HG02970 (cell line): ENCODE results near the gene PRPF38B.
A peak's percentile ranks its signal among the peaks of the same experiment; 100 is the strongest.
"Not testable (repeated sequence)": the region's sequence is repeated elsewhere in the genome, so short reads cannot be mapped to it uniquely, and the experiment has no call there.

Source experiments
- ATAC-seq: cut with Tn5 transposase; IDR thresholded peaks from one replicate; pipeline ENCODE4 v1.9.1; 2021; ENCODE audit warnings: mild to moderate bottlenecking, moderate library complexity, moderate number of reproducible peaks; ENCODE audit not compliant: unreplicated experiment, low FRiP score

The PRPF38B gene

DNA sequence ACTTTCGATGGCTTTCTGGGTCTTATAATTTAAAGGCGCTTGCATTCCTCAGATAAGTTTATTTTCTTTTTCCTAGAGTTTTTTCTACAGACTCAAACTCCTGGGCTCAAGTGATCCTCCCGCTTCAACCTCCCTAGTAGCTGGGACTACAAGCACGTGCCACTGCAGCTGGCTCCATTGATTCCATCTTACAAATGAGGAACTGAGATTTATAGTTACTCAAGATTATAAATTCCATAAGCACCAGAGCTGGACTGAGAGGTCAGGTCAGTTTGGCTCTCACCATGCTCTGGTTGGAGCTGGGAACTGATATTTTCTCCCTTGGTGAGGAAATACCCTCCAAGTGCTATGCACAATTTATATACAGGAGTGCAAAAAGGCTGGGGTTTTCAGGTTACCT is 13.4 kb upstream of the PRPF38B start:
- no peak for ATAC-seq

DNA sequence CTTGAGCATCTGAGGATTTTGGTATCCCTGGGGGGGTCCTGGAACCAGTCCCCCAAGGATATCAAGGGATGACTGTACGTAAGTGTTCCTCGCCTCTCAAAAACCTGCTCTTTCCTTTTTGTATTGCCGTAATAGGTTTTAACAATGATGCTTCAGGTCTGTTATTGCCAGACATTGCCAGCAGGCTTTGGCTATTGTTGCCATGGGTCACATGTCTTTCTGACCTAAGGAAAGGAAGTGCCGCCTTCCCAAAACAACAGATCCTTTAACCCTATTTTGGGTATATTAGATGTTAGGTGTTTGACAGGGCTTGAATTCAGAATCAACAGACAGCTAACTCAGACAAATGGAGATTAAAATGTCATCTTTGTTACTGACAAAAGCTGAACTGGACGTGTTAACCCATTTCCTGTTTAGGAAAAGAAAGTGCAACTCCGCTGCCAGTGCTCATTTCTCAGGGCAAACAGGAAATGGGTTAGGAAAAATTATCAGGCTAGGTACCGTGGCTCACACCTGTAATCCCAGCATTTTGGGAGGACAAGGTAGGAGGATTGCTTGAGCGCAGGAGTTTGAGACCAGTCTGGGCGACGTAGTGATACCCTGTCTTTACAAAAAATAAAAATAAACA is 12.4 kb upstream of the PRPF38B start:
- ATAC-seq, result no peak

- not testable (repeated sequence) for ATAC-seq
These were observed 10.4 kb upstream of the PRPF38B start for GRCh38 chr1:108681701-108682100.

DNA sequence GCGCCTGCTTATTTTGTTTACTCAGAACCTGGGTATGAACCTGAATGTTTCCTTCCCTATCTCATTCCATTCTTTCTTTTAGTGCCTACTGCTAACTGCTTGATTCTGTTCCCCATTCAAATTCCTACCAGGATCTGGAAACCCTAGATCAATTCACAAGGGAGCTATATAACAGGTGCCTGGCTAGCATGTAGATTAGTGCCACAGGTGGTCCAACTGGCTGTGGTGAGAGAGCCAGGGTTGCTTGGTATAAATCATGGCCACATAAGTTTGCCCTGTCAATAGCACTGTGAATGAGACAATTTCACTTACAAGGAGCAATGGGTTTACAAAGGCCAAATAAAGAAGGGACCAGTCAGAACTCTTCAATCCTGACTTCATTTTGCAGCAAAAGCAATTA is 6.6 kb upstream of the PRPF38B start:
- no peak for ATAC-seq

- ATAC-seq, result no peak
These were observed 5.3 kb upstream of the PRPF38B start for GRCh38 chr1:108686614-108687313.

DNA sequence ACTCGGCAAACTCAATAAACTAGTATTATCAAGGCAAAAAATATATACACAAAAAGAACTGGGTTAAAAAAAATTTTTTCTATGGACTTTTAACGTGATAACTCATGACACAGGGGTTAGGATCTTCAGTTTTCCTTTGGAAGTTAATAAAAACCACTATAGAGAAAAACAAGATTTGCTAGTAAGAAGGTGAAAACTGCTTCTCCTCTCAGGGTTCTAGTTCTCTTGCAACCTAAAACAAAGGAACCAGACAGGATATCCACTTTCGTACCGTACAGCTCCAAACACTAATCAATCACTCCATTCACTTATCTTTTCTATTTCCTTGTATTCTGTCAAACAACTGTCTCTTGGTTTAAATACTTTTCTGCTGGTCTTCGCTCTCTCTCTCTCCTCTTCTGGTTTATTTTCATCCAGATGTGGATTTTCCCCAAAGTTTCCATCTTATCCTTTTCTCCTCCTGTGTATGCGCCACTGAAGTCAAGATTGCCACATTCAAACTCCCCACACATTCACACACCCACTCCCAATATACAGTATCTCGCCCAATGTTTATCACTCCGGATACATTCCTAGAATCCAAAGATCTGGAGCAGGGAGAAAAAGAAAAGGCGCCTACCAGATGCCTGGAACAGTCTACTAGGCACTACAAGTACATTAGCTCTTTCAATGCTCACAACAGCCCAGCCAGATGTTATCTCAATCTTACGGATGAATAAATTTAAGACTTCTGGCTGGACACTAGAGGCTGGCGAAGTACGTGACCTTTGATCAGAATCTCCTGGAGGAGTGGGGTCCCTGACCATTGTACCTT is 775 bp upstream of the PRPF38B start:
- ATAC-seq, result no peak

DNA sequence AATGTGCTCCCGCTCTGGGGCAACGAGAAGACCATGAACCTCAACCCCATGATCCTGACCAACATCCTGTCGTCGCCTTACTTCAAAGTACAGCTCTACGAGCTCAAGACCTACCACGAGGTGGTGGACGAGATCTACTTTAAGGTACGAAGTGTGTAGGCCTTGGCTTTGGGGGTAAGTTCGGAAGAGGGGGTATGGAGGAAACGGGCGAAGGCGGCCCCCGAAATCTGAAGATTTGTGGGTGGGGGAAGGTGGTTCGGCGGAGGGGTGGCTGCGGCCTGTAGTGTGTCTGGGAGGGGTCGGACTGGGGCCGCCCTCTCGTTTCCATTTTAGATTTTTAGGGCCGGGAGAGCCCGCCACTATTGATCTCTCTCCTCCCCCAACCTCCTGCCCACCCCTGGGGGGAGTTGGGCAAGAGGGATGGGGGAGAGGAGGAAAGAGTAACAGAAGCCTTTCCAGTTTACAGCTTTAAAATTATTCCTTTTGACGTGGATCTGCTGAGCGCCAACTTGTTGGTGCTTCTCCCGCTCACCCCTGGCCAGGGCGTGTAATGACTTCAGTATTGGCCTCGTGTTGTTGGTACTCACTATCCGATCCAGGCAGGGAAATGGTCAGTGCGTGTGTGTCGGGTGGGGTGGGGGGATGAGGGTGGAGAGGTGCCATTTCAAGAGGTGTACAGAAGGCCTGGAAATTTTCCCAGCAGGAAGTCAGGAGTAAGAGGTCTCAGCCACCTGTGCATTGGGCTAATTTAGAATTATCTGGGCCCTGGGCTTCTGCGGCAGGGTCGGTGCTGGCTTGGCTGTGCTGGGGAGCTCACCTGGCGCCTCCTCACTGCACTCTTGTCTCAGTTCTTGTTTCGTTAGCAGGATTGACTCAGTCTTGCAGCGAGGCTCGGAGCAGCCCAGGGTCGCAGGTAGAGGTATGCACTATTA is 880 bp downstream of the PRPF38B start:
- ATAC-seq, result peak; percentile 31

DNA sequence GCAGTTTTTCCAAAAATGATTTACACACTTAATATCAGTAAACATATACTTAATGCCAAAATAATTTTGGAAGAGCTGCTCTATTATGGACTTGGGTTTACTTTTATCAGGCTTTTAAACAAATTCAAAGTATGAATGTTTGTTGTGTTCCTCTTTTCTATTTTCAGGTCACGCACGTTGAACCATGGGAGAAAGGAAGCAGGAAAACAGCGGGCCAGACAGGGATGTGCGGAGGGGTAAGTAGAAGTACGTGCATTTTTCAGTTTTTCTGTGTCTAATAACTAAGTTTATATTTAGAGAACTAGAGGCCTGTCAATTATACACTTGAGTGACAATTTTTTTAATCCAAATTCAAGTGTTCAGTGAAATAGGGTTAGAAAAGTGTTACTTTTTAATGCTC is 3.4 kb downstream of the PRPF38B start:
- ATAC-seq, result no peak

GRCh38 chr1:108699375-108700332 is 7.5 kb downstream of the PRPF38B start:
- ATAC-seq, result no peak

- ATAC-seq, result no peak
These were observed 9.2 kb downstream of the PRPF38B start for GRCh38 chr1:108701176-108701849.

DNA sequence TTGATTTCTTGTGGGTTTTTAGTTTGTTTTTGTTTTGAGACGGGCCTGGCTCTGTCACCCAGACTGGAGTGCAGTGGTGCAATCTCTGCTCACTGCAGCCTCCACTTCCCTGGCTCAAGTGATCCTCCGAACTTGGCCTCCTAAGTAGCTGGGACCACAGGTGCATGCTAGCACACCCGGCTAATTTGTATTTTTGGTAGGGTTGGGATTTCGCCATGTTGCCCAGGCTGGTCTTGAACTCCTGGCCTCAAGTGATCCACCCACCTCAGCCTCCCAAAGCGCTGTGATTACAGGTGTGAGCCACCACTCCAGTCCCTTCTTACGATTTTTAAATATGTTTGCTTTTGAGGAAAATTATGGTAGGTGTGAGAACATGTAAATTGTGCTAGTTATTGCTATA is 10.0 kb downstream of the PRPF38B start:
- ATAC-seq, result not testable (repeated sequence)

GRCh38 chr1:108703939-108704338 is 11.8 kb downstream of the PRPF38B start:
- ATAC-seq, result no peak

DNA sequence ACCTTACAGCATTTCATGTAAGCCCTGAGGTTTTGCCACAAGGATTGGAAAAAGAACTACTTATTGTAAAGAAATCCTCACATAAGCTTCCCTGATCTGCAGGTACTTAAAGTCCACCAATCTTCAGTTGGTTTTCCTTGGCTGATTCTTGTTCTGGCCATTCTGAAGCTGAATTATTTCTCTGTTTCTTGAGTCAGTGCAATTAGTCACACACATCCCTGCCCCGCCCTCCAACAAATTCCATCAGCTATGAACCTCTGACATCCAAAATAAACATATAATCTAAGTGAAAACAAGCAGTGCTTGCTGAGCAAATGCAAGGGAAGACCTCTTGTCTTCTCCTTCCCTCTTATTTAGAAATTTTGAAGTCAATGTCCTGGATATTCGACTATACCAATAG is 12.4 kb downstream of the PRPF38B start:
- ATAC-seq, result no peak

DNA sequence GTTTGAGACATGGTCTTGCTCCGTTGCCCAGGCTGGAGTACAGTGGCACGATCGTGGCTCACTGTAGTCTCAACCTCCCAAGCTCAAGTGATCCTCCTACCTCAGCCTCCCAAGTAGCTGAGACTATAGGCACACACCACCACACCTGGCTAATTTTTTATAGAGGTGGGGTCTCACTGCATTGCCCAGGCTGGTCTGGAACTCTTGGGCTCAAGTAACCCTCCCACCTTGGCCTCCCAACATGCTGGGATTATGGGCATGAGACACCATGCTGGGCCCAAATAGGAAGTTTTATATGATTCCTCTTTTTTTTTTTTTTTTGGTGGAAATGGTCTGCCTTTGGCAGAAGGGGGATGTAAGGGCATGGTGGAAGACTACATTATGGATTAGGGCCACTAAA is 14.5 kb downstream of the PRPF38B start:
- ATAC-seq, result no peak

GRCh38 chr1:108708691-108709660 is 16.9 kb downstream of the PRPF38B start:
- no peak for ATAC-seq

GRCh38 chr1:108712606-108713150 is 20.6 kb downstream of the PRPF38B start, which contains the start of gene FNDC7:
Gene FNDC7, plus strand, starts transcription at chr1:108712908. Its CDS starts 26 bp downstream, at chr1:108712934.
- ATAC-seq, result no peak

DNA sequence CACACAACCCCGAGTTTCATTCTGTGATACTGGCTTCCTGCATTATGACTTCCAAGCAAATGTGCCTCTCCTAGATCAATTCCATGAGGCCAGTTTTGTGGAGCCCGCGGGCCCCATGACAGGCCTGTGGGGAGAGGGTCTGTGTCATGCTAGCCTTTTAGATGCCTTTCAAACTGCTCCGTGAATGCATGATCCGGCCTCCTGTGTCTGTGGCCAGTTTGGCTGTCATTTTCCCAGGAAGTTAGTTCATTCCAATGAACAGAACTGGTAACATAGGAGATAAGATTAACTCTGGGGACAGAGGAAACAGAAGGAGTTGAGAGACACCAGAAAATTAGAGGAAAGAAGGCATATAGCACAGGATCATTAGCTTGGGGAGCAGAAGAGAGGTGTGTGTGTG is 23.8 kb downstream of the PRPF38B start:
- ATAC-seq, result no peak
